Medulla oblongata (tissue), 1 donor: ENCODE results near the gene OSTF1.

Experiments
- DNase-seq: peaks from one replicate; pipeline ENCODE4 v3.0.0-alpha.2; 2015; ENCODE audit errors: extremely low spot score

The OSTF1 gene

GRCh38 chr9:75167281-75167680, 79.0 kb downstream of the OSTF1 start:
- DNase-seq: no peak

DNA sequence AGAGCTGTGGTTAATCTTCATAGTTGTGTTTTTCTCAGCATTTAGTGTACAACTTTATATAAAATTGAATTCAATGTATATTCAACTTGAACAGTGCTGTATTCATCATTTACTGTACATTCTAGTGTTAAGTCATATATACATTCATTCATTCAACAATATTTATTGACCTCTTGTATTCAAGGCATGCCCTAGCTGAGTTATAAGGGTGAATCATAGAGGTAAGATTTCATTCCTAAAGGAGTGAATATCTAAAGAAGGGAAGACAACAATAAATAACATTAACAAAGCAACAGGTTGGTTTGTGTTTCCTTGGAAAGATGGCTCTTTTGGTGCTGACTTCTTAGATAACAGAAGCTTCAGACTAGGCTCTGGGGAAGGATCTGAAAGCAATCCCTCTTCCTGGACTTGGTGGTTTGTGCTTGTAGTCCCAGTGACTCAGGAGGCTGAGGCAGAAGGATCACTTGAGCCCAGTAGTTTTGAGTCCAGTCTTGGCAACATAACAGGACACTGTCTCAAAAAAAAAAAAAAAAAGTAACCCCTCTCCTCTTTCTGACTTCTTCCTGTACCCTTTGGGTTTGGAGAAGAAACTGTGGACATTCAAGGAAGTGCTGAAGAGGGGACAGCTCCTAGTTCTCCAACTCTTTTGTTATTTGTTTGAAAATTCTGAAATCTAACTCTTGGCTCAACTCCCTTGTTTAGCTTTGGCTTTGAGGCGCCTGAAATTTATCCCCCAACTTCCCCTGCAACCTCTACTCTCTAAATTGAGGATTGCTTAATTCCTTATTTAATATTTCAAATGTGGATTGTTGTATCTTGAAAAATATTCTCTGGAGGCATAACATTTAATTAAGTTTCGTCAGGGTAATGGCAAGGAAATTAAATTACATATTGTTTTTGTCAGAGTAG, 80.2 kb downstream of the OSTF1 start:
- no peak for DNase-seq

DNA sequence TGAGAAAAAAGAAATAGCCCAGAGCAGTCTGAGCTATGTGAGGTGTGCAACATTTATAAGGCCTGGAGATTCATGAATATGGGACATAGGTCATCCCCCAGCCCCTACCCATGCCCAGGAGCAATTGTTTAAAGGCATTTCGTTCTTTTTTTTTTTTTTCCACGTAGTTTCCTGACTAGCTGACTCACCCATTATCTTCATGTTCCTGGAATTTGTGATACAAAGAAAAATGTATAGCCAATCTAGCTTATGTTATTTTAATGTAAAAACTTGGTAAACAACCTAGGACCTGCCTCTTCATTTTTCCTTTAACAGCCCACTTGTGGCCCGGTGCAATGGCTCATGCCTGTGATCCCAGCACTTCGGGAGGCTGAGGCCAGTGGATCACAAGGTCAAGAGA, 81.3 kb downstream of the OSTF1 start:
- no peak for DNase-seq

DNA sequence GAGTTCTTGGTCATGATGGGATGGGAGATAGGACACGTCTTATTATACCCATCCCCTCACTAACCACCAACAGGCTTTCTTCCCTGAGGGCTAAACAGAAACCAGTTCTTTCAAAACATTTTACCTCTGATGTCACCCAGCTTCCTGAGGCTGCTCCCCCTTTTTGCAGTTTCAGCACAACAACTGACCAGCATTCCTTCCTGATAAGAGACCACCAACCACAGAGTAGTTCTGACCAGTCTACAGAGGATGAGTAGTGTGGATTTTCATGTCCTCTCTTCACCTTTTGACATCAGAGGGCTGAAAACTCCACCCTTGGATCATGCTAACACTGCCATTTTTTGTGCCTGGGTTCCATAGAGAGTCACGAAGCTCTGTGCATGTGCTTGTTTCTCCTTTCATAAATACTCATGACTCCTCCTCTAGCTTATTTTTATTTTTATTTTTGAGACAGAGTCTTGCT, 82.6 kb downstream of the OSTF1 start:
- DNase-seq: no peak

GRCh38 chr9:75175395-75175794, 87.1 kb downstream of the OSTF1 start:
- DNase-seq: peak; percentile 7

- no peak for DNase-seq
Measured at GRCh38 chr9:75176037-75176436, 87.7 kb downstream of the OSTF1 start.

- no peak for DNase-seq
Measured at GRCh38 chr9:75181750-75182149, 93.4 kb downstream of the OSTF1 start.

DNA sequence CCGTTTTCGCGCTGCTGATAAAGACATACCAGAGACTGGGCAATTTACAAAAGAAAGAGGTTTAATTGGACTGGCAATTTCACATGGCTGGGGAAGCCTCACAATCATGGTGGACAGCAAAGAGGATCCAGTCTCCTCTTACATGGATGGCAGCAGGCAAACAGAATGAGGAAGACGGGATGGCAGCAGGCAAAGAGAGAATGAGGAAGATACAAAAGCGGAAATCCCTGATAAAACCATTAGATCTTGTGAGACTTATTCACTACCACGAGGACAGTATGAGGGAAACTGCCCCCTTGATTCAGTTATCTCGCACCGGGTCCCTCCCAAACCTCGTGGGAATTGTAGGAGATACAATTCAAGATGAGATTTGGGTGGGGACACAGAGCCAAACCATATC, 95.0 kb downstream of the OSTF1 start:
- DNase-seq: no peak

DNA sequence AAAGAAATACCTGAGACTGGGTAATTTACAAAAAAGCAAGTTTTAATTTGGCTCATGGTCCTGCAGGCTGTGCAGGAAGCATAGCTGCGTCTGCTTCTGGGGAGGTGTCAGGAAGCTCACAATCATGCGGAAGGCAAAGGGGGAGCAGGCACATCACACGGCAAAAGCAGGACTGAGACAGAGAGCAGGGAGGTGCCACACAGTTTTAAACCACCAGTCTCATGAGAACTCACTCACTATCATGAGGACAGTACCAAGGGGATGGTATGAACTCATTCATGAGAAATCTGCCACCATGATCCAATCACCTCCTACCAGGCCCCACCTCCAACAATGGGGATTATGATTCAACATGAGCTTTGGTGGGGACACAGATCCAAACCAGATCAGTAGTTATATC, 96.2 kb downstream of the OSTF1 start:
- DNase-seq: no peak

- peak; percentile 41 for DNase-seq
Measured at GRCh38 chr9:75185585-75186170, 97.4 kb downstream of the OSTF1 start.

GRCh38 chr9:75186767-75187380, 98.6 kb downstream of the OSTF1 start:
- peak; percentile 43 for DNase-seq

GRCh38 chr9:75188756-75189155, 100.4 kb downstream of the OSTF1 start:
- no peak for DNase-seq

DNA sequence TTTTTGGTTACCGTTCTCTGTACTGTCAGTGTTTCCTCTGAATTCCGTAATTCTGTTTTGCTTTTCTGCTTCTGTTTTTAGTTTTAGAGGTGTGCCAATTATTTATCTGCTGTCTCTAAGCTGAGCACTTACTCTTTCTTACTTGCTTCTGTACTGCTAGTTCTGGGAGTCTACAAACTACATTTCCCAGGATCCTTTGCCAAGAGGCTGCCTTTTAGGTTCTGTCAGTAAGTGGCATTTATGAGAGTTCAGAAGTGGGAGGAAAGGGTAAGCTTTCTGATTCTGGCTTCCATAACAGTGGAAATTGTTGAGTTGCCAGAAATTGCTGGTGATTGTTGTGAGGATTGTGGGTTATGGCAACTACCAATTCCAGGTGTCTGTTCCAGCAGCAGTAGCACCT, 102.4 kb downstream of the OSTF1 start:
- no peak for DNase-seq
